ENCODE results near the gene NHSL1. TPM values are rescaled to one million over a fixed set of nuclear protein-coding genes. Genes with fewer than 3 reads are reported as not detected.
"Not testable (repeated sequence)": the region's sequence is repeated elsewhere in the genome, so short reads cannot be mapped to it uniquely, and the experiment has no call there.

The NHSL1 gene
- polyA plus RNA-seq, 3 donors: 0.06 to 2.8 (median 0.51) TPM

DNA sequence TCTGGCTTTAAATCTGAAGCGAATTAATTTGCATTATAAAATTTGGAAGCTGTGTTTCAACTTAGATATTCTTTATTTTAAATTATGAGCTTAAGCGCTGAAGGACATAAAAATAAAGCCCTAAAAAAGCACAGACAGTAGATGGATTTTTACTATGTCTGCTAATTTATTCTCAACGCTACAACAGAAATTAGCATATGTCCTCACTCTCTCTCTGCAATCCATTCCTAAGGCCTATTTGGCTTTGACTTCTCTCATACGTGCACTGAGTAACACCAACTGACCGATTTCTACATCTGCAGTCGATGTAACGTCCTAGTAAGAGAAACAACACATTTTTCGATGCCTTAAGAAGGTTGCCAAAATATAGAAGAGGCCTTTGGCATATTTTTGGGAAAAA is 71.6 kb downstream of the NHSL1 start:
- TF ChIP-seq, protein P1, sequence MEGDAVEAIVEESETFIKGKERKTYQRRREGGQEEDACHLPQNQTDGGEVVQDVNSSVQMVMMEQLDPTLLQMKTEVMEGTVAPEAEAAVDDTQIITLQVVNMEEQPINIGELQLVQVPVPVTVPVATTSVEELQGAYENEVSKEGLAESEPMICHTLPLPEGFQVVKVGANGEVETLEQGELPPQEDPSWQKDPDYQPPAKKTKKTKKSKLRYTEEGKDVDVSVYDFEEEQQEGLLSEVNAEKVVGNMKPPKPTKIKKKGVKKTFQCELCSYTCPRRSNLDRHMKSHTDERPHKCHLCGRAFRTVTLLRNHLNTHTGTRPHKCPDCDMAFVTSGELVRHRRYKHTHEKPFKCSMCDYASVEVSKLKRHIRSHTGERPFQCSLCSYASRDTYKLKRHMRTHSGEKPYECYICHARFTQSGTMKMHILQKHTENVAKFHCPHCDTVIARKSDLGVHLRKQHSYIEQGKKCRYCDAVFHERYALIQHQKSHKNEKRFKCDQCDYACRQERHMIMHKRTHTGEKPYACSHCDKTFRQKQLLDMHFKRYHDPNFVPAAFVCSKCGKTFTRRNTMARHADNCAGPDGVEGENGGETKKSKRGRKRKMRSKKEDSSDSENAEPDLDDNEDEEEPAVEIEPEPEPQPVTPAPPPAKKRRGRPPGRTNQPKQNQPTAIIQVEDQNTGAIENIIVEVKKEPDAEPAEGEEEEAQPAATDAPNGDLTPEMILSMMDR (IDR thresholded peaks at IDR 0.05): no peak
- Histone ChIP-seq H4K20me1 (ENCODE audit: insufficient read depth, low read length) (no peaks in the 10 kb centered on the region), H2AFZ (ENCODE audit: insufficient read depth, low read depth, low read length, poor library complexity, severe bottlenecking) (no peak overlapping the region), H3K36me3 (replicated peaks in 1 of 2; ENCODE audit: control insufficient read depth in 1 of 2, insufficient read depth in 2 of 2, low read length in 2 of 2) (no peaks in the 10 kb centered on the region), H3K9ac (ENCODE audit: insufficient read depth, low read length, poor library complexity, severe bottlenecking) (no peak overlapping the region), H3K4me1 (ENCODE audit: control insufficient read depth in 1 of 2, insufficient read depth in 2 of 2, low read length in 2 of 2) (peaks cover 36 to 39% of the 10 kb centered on the region in 2 donors), H3K79me2 (ENCODE audit: insufficient read depth, low read length) (no peaks in the 10 kb centered on the region), H3K27ac (ENCODE audit: low read depth in 1 of 2, low read length in 2 of 2) (no peak overlapping the region), H3K27me3 (ENCODE audit: control insufficient read depth in 2 of 2, insufficient read depth in 2 of 2, low read length in 2 of 2) (no peaks in the 10 kb centered on the region), H3K9me3 (replicated peaks in 1 of 2; ENCODE audit: control insufficient read depth in 1 of 2, insufficient read depth in 1 of 2, low read length in 2 of 2) (no peaks in the 10 kb centered on the region), H3K4me2 (replicated peaks; ENCODE audit: extremely low read depth, low read length, poor library complexity, severe bottlenecking) (no peak overlapping the region), H3K4me3 (replicated peaks in 1 of 3; ENCODE audit: low read depth in 2 of 3, low read length in 3 of 3) (no peak overlapping the region)
- intact Hi-C loops (cut with micrococcal nuclease): loop anchor here in 1 of 2 donors (5.0 to 10.0 kb wide), 2 partner anchors 90 to 337 kb away; no protein-coding TSS in a partner anchor
- no peak for DNase-seq
- Mint-ChIP-seq H3K4me1 (peaks cover 45% of the 10 kb centered on the region), H3K4me3 (no peak overlapping the region), H3K27me3 (ENCODE audit: low read depth in 3 of 3) (peaks cover 1 to 3% (median 1%) of the 10 kb centered on the region in 3 donors), H3K27ac (no peak overlapping the region), H3K9me3 (no peaks in the 10 kb centered on the region), H3K36me3 (peaks cover 5 to 10% of the 10 kb centered on the region in 2 donors)
- 100% methylated on average over 1 of the region's 8 CpGs for WGBS (ENCODE audit: insufficient coverage)

DNA sequence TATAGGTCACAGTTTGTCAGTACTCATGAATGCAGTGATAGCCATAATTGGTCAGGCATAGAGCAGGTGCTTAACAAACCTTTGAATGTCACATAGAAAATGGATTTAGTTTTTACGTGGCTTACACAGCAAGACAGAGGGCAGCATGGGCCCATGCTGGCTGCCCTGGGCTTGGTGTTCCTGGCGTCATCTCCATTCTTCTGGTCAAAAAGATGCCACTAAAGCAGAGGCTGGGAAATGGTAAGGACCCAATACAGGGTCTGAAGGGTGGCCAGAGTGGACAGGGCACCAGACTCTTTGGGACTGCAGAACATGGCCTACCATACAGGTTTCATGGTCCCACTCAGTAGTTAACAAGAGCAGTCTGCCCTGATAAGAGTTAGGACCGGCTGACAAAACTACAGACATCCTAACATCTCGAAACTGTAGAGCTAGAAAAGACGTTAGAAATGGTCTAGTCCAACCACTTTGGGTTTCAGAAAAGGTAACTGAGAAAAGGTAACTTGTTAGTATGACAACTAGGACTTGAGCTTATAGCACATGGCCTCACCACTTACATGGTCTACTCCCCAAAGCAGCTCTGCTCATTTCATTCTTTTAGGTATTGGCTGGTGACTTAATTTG is 72.7 kb downstream of the NHSL1 start:
- Mint-ChIP-seq H3K9me3 (no peaks in the 10 kb centered on the region), H3K4me3 (no peak overlapping the region), H3K27me3 (ENCODE audit: low read depth in 3 of 3) (peaks cover 1 to 3% (median 1%) of the 10 kb centered on the region in 3 donors), H3K27ac (no peak overlapping the region), H3K4me1 (peaks cover 40% of the 10 kb centered on the region), H3K36me3 (peaks cover 5 to 10% of the 10 kb centered on the region in 2 donors)
- H3K4me2 ChIP-seq (replicated peaks; ENCODE audit: extremely low read depth, low read length, poor library complexity, severe bottlenecking): no peak overlapping the region
- H3K9me3 ChIP-seq (replicated peaks in 1 of 2; ENCODE audit: control insufficient read depth in 1 of 2, insufficient read depth in 1 of 2, low read length in 2 of 2): no peaks in the 10 kb centered on the region
- no peak overlapping the region for H3K27ac ChIP-seq (ENCODE audit: low read depth in 1 of 2, low read length in 2 of 2)
- no peak overlapping the region for H3K9ac ChIP-seq (ENCODE audit: insufficient read depth, low read length, poor library complexity, severe bottlenecking)
- H3K27me3 ChIP-seq (ENCODE audit: control insufficient read depth in 2 of 2, insufficient read depth in 2 of 2, low read length in 2 of 2): no peaks in the 10 kb centered on the region
- H2AFZ ChIP-seq (ENCODE audit: insufficient read depth, low read depth, low read length, poor library complexity, severe bottlenecking): no peak overlapping the region
- intact Hi-C loops (cut with micrococcal nuclease): loop anchor here in 1 of 2 donors (5.0 to 10.0 kb wide), 2 partner anchors 91 to 338 kb away; no protein-coding TSS in a partner anchor
- no peaks in the 10 kb centered on the region for H3K36me3 ChIP-seq (replicated peaks in 1 of 2; ENCODE audit: control insufficient read depth in 1 of 2, insufficient read depth in 2 of 2, low read length in 2 of 2)
- WGBS (ENCODE audit: insufficient coverage): 93% methylated on average over 2 of the region's 5 CpGs
- TF ChIP-seq, protein P1 (IDR thresholded peaks at IDR 0.05): no peak
- peaks cover 34 to 36% of the 10 kb centered on the region in 2 donors for H3K4me1 ChIP-seq (ENCODE audit: control insufficient read depth in 1 of 2, insufficient read depth in 2 of 2, low read length in 2 of 2)
- no peak for DNase-seq
- no peaks in the 10 kb centered on the region for H3K79me2 ChIP-seq (ENCODE audit: insufficient read depth, low read length)
- no peak overlapping the region for H3K4me3 ChIP-seq (replicated peaks in 1 of 3; ENCODE audit: low read depth in 2 of 3, low read length in 3 of 3)
- H4K20me1 ChIP-seq (ENCODE audit: insufficient read depth, low read length): no peaks in the 10 kb centered on the region

- not testable (repeated sequence) for H3K9ac ChIP-seq (ENCODE audit: insufficient read depth, low read length, poor library complexity, severe bottlenecking); H3K4me2 ChIP-seq (replicated peaks; ENCODE audit: extremely low read depth, low read length, poor library complexity, severe bottlenecking); H4K20me1 ChIP-seq (ENCODE audit: insufficient read depth, low read length); DNase-seq; H3K36me3 ChIP-seq (replicated peaks in 1 of 2; ENCODE audit: control insufficient read depth in 1 of 2, insufficient read depth in 2 of 2, low read length in 2 of 2); H3K4me3 ChIP-seq (replicated peaks in 1 of 3; ENCODE audit: low read depth in 2 of 3, low read length in 3 of 3); H3K79me2 ChIP-seq (ENCODE audit: insufficient read depth, low read length); H3K27me3 Mint-ChIP-seq (ENCODE audit: low read depth in 3 of 3); H3K4me3 Mint-ChIP-seq; H3K9me3 ChIP-seq (replicated peaks in 1 of 2; ENCODE audit: control insufficient read depth in 1 of 2, insufficient read depth in 1 of 2, low read length in 2 of 2); H3K27me3 ChIP-seq (ENCODE audit: control insufficient read depth in 2 of 2, insufficient read depth in 2 of 2, low read length in 2 of 2); H3K27ac Mint-ChIP-seq; H2AFZ ChIP-seq (ENCODE audit: insufficient read depth, low read depth, low read length, poor library complexity, severe bottlenecking); H3K27ac ChIP-seq (ENCODE audit: low read depth in 1 of 2, low read length in 2 of 2)
- Mint-ChIP-seq H3K4me1 (peaks cover 35% of the 10 kb centered on the region), H3K9me3 (peaks cover 0 to 11% (median 0%) of the 10 kb centered on the region in 7 donors), H3K36me3 (peaks cover 12 to 23% of the 10 kb centered on the region in 2 donors)
- intact Hi-C loops (cut with micrococcal nuclease): loop anchor here in 1 of 2 donors (5.0 to 10.0 kb wide), 2 partner anchors 92 to 340 kb away; no protein-coding TSS in a partner anchor
- peaks cover 22% of the 10 kb centered on the region in 2 donors for H3K4me1 ChIP-seq (ENCODE audit: control insufficient read depth in 1 of 2, insufficient read depth in 2 of 2, low read length in 2 of 2)
- 89% methylated on average over 4 of the region's 7 CpGs for WGBS (ENCODE audit: insufficient coverage)
Measured at GRCh38 chr6:138425256-138425655, 74.0 kb downstream of the NHSL1 start.
